IPS DF 4.7 (cell line): ENCODE data around the gene DIS3L2.
"Not testable (repeated sequence)": the region's sequence is repeated elsewhere in the genome, so short reads cannot be mapped to it uniquely, and the experiment has no call there.

Experiments
- DNase-seq: peaks from one replicate; pipeline ENCODE4 v3.0.0-alpha.2; 2013; ENCODE audit warnings: low spot score; ENCODE audit errors: extremely low read depth

The DIS3L2 gene

GRCh38 chr2:232319067-232319802 is 357.7 kb downstream of the DIS3L2 start:
- no peak for DNase-seq

- no peak for DNase-seq
These were observed 358.4 kb downstream of the DIS3L2 start for GRCh38 chr2:232319803-232320442.

- no peak for DNase-seq
These were observed 358.9 kb downstream of the DIS3L2 start for GRCh38 chr2:232320443-232320803.

GRCh38 chr2:232321156-232321816 is 359.8 kb downstream of the DIS3L2 start:
- DNase-seq = no peak

- no peak for DNase-seq
These were observed 360.5 kb downstream of the DIS3L2 start for GRCh38 chr2:232321817-232322559.

- no peak for DNase-seq
These were observed 361.2 kb downstream of the DIS3L2 start for GRCh38 chr2:232322560-232323327.

GRCh38 chr2:232323328-232323650 is 361.8 kb downstream of the DIS3L2 start:
- DNase-seq = no peak

- DNase-seq = not testable (repeated sequence)
These were observed 362.5 kb downstream of the DIS3L2 start for GRCh38 chr2:232323967-232324366.

- DNase-seq = no peak
These were observed 363.3 kb downstream of the DIS3L2 start for GRCh38 chr2:232324778-232325177.

GRCh38 chr2:232325324-232326273 is 364.1 kb downstream of the DIS3L2 start:
- no peak for DNase-seq

- DNase-seq = not testable (repeated sequence)
These were observed 365.0 kb downstream of the DIS3L2 start for GRCh38 chr2:232326274-232327104.

GRCh38 chr2:232327105-232328031 is 365.9 kb downstream of the DIS3L2 start:
- no peak for DNase-seq

- no peak for DNase-seq
These were observed 366.5 kb downstream of the DIS3L2 start for GRCh38 chr2:232328032-232328422.

GRCh38 chr2:232328516-232329460 is 367.3 kb downstream of the DIS3L2 start:
- no peak for DNase-seq

- DNase-seq = no peak
These were observed 368.2 kb downstream of the DIS3L2 start for GRCh38 chr2:232329716-232330067.

GRCh38 chr2:232330068-232330999 is 368.8 kb downstream of the DIS3L2 start:
- DNase-seq = no peak
